Activated CD4-positive, alpha-beta T cell treated with anti-CD3 and anti-CD28 coated beads for 4 hours (primary cell): Measurements from ENCODE around the gene RCAN3.
A peak's percentile ranks its signal among the peaks of the same experiment; 100 is the strongest.
"Not testable (repeated sequence)": the region's sequence is repeated elsewhere in the genome, so short reads cannot be mapped to it uniquely, and the experiment has no call there.

Experiments
- DNase-seq, 2 donors: peaks; one replicate each; pipeline ENCODE4 v3.0.0-alpha.2; 2020

The RCAN3 gene

GRCh38 chr1:24514946-24515345 is 12.3 kb downstream of the RCAN3 start:
- no peak for DNase-seq

- DNase-seq: not testable (repeated sequence)
These were observed 13.1 kb downstream of the RCAN3 start for GRCh38 chr1:24515671-24516209.

- no peak for DNase-seq
These were observed 13.9 kb downstream of the RCAN3 start for GRCh38 chr1:24516506-24516905.

- no peak for DNase-seq
These were observed 15.3 kb downstream of the RCAN3 start for GRCh38 chr1:24517898-24518297.

GRCh38 chr1:24520282-24520681 is 17.6 kb downstream of the RCAN3 start:
- DNase-seq: not testable (repeated sequence)

GRCh38 chr1:24525606-24526005 is 23.0 kb downstream of the RCAN3 start:
- no peak for DNase-seq

- no peak for DNase-seq
These were observed 23.4 kb downstream of the RCAN3 start for GRCh38 chr1:24526045-24526444.

- DNase-seq: peak; percentile 38 to 68
These were observed 24.4 kb downstream of the RCAN3 start for GRCh38 chr1:24526940-24527542.

- no peak for DNase-seq
These were observed 26.1 kb downstream of the RCAN3 start for GRCh38 chr1:24528744-24529143.

- DNase-seq: not testable (repeated sequence)
These were observed 26.7 kb downstream of the RCAN3 start for GRCh38 chr1:24529292-24529691.

GRCh38 chr1:24535021-24535424 is 32.4 kb downstream of the RCAN3 start:
- DNase-seq: peak; percentile 63 to 74

GRCh38 chr1:24535778-24536177 is 33.1 kb downstream of the RCAN3 start:
- no peak for DNase-seq

- DNase-seq: peak; percentile 65 to 66
These were observed 33.8 kb downstream of the RCAN3 start for GRCh38 chr1:24536391-24536840.

GRCh38 chr1:24540051-24540905 is 37.6 kb downstream of the RCAN3 start:
- peak in 1 of 2 donors; percentile 15 for DNase-seq

- peak; percentile 24 to 40 for DNase-seq
These were observed 38.5 kb downstream of the RCAN3 start for GRCh38 chr1:24540906-24541710.

GRCh38 chr1:24541711-24542346 is 39.2 kb downstream of the RCAN3 start:
- peak in 1 of 2 donors; percentile 9 for DNase-seq

- DNase-seq: no peak
These were observed 41.6 kb downstream of the RCAN3 start for GRCh38 chr1:24544239-24544638.

GRCh38 chr1:24545662-24546061 is 43.0 kb downstream of the RCAN3 start:
- DNase-seq: no peak

GRCh38 chr1:24547195-24547594 is 44.6 kb downstream of the RCAN3 start:
- no peak for DNase-seq

- DNase-seq: no peak
These were observed 45.4 kb downstream of the RCAN3 start for GRCh38 chr1:24548070-24548469.

- DNase-seq: not testable (repeated sequence)
These were observed 46.6 kb downstream of the RCAN3 start for GRCh38 chr1:24549210-24549609.

- no peak for DNase-seq
These were observed 48.8 kb downstream of the RCAN3 start for GRCh38 chr1:24551290-24551959.
